Neutrophil (primary cell): ENCODE data around the gene EFNB2.

Experiments
- H3K27ac ChIP-seq: fragments of 200-600 bp; sonication (generic); 2 replicates; pipeline ENCODE4 v1.5.1; 2016; ENCODE audit warnings: mild to moderate bottlenecking, moderate library complexity
- H3K27me3 ChIP-seq: fragments of 200-600 bp; sonication (generic); 2 replicates; pipeline ENCODE4 v1.6.0; 2016; ENCODE audit warnings: mild to moderate bottlenecking
- H3K36me3 ChIP-seq: fragments of 200-600 bp; sonication (generic); 2 replicates; pipeline ENCODE4 v1.5.1; 2017
- H3K4me1 ChIP-seq, 2 experiments: fragments of 200-600 bp in 1 of 2; sonication (generic) in 1 of 2; 1 replicate in 1 of 2; 2 replicates in 1 of 2; pipeline versions ENCODE4 v1.5.1 to v1.6.1; 2013 to 2016; ENCODE audit warnings: low read depth in 1 of 2, low read length in 1 of 2, mild to moderate bottlenecking in 1 of 2, moderate library complexity in 1 of 2; ENCODE audit not compliant: control insufficient read depth in 1 of 2, insufficient read depth in 1 of 2
- H3K4me3 ChIP-seq, 2 experiments: fragments of 200-600 bp in 1 of 2; sonication (generic) in 1 of 2; 1 replicate in 1 of 2; 2 replicates in 1 of 2; pipeline ENCODE4 v1.5.1; 2013 to 2016; ENCODE audit warnings: low read depth in 1 of 2, low read length in 1 of 2, mild to moderate bottlenecking in 1 of 2, moderate library complexity in 1 of 2
- H3K9me3 ChIP-seq: fragments of 200-600 bp; sonication (generic); 2 replicates; pipeline ENCODE4 v1.5.1; 2016
- TF ChIP-seq, protein P1 (sequence below): fragments of 200-600 bp; sonication (generic); IDR thresholded peaks from 2 replicates; pipeline ENCODE4 v1.5.1; 2016; ENCODE audit warnings: antibody characterized with exemption

Gene EFNB2

DNA sequence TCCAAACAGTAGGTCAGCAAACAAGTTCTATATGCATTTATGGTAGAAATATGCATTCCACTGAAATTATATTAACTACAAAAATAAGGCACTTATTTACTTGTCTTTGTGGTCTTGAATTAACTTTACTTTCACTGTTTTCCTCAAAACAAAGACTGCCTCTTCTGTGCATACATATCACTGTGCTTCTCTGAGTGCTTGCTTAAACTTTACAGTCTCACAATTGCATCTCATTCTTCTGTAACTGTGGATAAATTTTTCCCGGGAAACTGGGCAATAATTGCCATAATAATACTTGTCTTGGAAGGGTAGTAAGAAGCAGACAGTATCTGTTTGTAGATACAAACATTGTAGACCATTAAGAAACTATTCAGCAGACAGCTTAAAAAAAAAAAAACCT, 38.4 kb downstream of the EFNB2 start:
- H3K9me3 ChIP-seq: no peaks in the 10 kb centered on the region
- no peaks in the 10 kb centered on the region for H3K36me3 ChIP-seq
- H3K4me1 ChIP-seq: peaks cover 35 to 48% of the 10 kb centered on the region in 2 experiments
- no peak overlapping the region for H3K4me3 ChIP-seq
- peaks cover 13% of the 10 kb centered on the region for H3K27me3 ChIP-seq
- no peak overlapping the region for H3K27ac ChIP-seq
- TF ChIP-seq, protein P1, sequence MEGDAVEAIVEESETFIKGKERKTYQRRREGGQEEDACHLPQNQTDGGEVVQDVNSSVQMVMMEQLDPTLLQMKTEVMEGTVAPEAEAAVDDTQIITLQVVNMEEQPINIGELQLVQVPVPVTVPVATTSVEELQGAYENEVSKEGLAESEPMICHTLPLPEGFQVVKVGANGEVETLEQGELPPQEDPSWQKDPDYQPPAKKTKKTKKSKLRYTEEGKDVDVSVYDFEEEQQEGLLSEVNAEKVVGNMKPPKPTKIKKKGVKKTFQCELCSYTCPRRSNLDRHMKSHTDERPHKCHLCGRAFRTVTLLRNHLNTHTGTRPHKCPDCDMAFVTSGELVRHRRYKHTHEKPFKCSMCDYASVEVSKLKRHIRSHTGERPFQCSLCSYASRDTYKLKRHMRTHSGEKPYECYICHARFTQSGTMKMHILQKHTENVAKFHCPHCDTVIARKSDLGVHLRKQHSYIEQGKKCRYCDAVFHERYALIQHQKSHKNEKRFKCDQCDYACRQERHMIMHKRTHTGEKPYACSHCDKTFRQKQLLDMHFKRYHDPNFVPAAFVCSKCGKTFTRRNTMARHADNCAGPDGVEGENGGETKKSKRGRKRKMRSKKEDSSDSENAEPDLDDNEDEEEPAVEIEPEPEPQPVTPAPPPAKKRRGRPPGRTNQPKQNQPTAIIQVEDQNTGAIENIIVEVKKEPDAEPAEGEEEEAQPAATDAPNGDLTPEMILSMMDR: no peak

DNA sequence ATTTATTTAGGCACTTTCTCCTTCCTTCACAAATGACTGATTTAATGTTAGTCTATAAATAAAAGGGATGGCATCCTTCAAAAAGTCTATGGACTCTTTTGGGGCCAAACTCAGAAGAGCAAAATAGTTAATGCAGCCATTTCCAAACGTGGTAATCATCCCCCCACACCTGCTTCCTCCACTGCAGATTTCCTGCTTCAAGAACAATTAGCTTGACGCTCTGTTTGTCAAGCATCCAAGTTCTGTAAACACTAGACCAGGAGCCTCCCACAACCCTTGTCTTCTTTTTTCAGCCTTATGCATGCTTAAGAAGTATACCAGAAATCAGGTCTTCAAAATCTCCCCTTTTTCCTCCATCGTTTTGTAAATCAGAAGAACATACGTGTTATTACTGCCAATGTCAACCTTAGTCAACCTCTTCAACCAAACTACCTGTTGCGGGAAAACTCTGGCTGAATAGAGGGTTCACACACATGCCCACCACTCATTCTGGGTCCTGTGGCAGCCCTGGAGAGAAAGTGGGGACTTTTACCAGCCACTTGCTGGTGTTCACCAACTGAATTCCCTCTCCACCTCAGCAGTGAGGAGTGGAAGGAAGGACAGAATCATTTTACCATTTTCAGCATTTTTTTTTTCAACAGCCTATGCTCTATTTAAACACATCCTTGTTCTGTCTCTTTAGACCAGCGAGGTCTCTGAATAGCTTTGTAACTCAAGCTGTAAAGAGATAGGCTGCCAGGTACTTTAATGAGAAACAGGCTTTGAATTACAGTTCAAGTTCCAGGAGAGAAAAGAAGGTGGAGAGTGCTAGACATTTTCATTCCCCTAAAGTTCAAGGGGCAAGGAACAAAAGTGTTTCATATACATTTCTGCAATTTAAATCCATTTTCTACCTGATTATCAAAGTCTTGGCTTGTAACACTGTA, 39.1 kb downstream of the EFNB2 start:
- TF ChIP-seq, protein P1: no peak
- H3K27ac ChIP-seq: no peak overlapping the region
- peaks cover 20% of the 10 kb centered on the region for H3K27me3 ChIP-seq
- H3K36me3 ChIP-seq: no peaks in the 10 kb centered on the region
- peaks cover 43 to 54% of the 10 kb centered on the region in 2 experiments for H3K4me1 ChIP-seq
- no peaks in the 10 kb centered on the region for H3K9me3 ChIP-seq
- H3K4me3 ChIP-seq: no peak overlapping the region

DNA sequence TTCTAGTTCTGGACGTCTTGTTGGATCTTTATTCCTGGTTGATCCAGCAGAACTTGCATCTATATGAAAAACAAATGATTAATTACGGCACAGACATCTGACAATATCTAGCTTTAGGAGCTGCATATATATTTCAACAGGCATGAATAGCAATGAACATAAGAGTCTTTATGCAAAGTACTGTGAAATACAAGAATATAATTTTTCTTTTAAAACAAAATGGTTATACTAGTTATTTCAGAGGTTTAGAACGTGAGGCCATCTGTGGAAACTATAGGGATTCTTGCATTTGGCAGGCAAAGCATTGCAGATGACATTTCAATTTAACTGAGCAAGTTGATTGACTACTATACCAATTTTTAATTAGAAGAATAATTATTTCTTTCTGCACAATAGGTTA, 40.5 kb downstream of the EFNB2 start:
- TF ChIP-seq, protein P1: no peak
- peaks cover 46 to 56% of the 10 kb centered on the region in 2 experiments for H3K4me1 ChIP-seq

DNA sequence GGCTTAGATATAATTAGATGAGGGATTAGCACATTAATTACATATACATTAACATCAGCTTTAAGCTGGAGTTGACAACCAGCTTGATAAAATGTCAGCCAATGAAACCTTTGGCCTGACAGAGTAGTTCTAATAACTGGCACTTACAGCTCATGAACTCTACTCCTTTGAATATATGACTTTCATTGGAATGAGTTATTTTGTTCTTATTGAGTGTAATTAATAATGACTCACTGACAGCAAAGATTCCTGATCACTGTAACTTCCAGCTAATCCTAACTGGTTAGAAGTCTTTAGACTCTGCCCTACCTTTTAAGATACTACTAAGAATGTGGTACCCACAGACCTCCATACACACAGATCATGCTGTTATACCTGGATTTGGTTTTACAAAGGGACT, 41.0 kb downstream of the EFNB2 start:
- Histone ChIP-seq H3K27ac (no peak overlapping the region), H3K9me3 (no peaks in the 10 kb centered on the region), H3K27me3 (peaks cover 37% of the 10 kb centered on the region), H3K4me3 (no peak overlapping the region), H3K36me3 (no peaks in the 10 kb centered on the region), H3K4me1 (peaks cover 44 to 54% of the 10 kb centered on the region in 2 experiments)
- TF ChIP-seq, protein P1: no peak

More for the DNA sequence above, 40.5 kb downstream of the EFNB2 start:
- Histone ChIP-seq H3K36me3 (no peaks in the 10 kb centered on the region), H3K4me3 (no peak overlapping the region), H3K27ac (no peak overlapping the region), H3K27me3 (peaks cover 34% of the 10 kb centered on the region), H3K9me3 (no peaks in the 10 kb centered on the region)

DNA sequence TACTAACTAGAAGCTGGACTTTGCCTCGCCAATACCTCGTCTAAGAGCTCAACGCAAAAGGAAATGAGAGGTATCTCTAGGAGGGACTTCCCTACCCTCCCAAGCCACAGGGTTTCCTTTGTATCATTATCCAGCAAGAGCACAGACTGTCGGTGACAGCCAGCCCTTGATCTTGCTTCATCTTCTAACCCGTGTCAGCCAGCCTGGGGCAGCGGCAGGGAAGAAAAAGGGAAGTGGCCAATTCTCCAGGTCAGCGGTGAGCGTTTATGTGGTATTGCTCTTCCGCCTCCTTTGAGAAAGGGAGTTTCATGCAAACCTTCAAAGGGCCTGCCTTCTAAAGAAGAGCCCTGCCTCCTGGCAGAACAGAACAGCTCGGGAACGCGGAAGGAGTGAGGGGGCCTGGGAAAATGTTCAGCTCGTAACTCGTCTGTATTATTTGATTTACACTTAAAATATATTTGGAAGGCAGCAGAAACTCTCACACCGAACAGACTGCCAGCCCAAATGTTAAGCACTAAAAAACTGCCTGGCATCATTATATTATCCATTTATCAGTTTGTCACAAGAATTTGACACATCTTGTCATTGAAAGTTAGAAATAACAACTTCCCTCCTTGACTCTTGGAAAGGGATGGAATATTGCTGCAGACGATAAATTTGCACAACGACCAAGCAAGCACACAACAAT, 41.8 kb downstream of the EFNB2 start:
- H3K27me3 ChIP-seq: peaks cover 46% of the 10 kb centered on the region
- H3K4me1 ChIP-seq: peaks cover 43 to 53% of the 10 kb centered on the region in 2 experiments
- H3K27ac ChIP-seq: peak overlapping the region; percentile 36
- H3K36me3 ChIP-seq: no peaks in the 10 kb centered on the region
- H3K9me3 ChIP-seq: no peaks in the 10 kb centered on the region
- TF ChIP-seq, protein P1: no peak
- H3K4me3 ChIP-seq: no peak overlapping the region
